ENCODE results near the gene TMEM123. TPM values are rescaled to one million over a fixed set of nuclear protein-coding genes. Genes with fewer than 3 reads are reported as not detected.

TMEM123 gene
- total and polyA plus RNA-seq, 2 of the 4 experiments (the other 2 are of a cell fraction) = 96.9 to 127 TPM

DNA sequence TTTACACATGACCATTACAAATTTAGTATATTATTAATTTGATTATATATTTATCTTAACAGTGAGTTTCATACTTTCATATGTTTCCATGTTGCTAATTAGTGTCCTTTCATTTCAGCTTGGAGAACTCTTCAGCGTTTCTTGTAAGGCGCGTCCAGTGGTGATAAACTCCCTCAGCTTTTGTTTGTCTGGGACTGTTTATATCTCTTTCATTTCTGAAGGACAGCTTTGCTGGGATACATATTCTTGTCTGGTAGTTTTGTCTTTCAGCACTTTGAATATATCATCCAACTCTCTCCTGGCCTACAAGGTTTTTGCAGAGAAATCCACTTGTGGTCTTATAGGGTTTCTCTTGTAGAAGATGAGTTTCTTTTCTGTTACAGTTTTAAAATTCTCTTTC lies 93.2 kb downstream of the TMEM123 start:
- in situ Hi-C loops (cut with MboI; ENCODE audit: low sequenced_read_pairs) (no loop called here), intact Hi-C loops (cut with micrococcal nuclease) (loop anchor here (10.0 kb wide), 1 partner anchor 45 kb away; no protein-coding TSS in a partner anchor), dilution Hi-C loops (cut with HindIII; ENCODE audit: low sequenced_read_pairs, unreplicated experiment) (no loop called here)
- ATAC-seq (ENCODE audit: low read depth) = no peak
- CTCF ChIA-PET = no interaction called here
- Histone ChIP-seq H3K23ac (ENCODE audit: low read depth, low read length) (no peak overlapping the region), H3K14ac (replicated peaks; ENCODE audit: low read depth, low read length) (no peak overlapping the region), H4K91ac (ENCODE audit: insufficient read depth, low read depth, low read length) (no peak overlapping the region), H3K9me1 (ENCODE audit: insufficient read depth, low read length) (peaks cover 9% of the 10 kb centered on the region), H2BK120ac (ENCODE audit: low read depth, low read length) (no peak overlapping the region), H2BK20ac (ENCODE audit: low read depth, low read length) (no peak overlapping the region), H4K20me1 (ENCODE audit: insufficient read depth, low read length) (peaks cover 19% of the 10 kb centered on the region), H3K4ac (ENCODE audit: low read depth, low read length) (no peak overlapping the region), H3K79me1 (ENCODE audit: low read depth in 1 of 2, low read length in 2 of 2) (peaks cover 21 to 32% of the 10 kb centered on the region in 2 experiments), H2AFZ (replicated peaks; ENCODE audit: low read length, poor library complexity) (no peak overlapping the region), H3K4me1 (ENCODE audit: control insufficient read depth, insufficient read depth, low read length) (peaks cover 6% of the 10 kb centered on the region), H3K9ac (ENCODE audit: low read depth, low read length) (no peak overlapping the region), H3K56ac (ENCODE audit: extremely low read depth, insufficient read depth, low read length) (no peak overlapping the region), H3K9me3 (ENCODE audit: control insufficient read depth, insufficient read depth, low read length) (0 out of 2 replicates have a peak, but pooled peaks cover 2% of the 10 kb centered on the region), H2BK15ac (ENCODE audit: low read depth, low read length) (no peak overlapping the region), H3K4me3 (ENCODE audit: insufficient read depth, low read depth, low read length) (no peak overlapping the region), H2AK9ac (replicated peaks; ENCODE audit: low read depth, low read length, poor library complexity) (no peak overlapping the region), H3K18ac (ENCODE audit: low read depth, low read length) (no peak overlapping the region), H3K4me2 (ENCODE audit: low read depth, low read length) (no peak overlapping the region), H2AK5ac (ENCODE audit: low read depth, low read length) (no peak overlapping the region), H4K8ac (ENCODE audit: low read depth in 2 of 2, low read length in 2 of 2) (no peak overlapping the region), H3K27ac (ENCODE audit: insufficient read depth, low read length) (no peak overlapping the region), H2BK5ac (ENCODE audit: low read depth, low read length, poor library complexity, severe bottlenecking) (no peak overlapping the region), H3K36me3 (ENCODE audit: control insufficient read depth, insufficient read depth, low read length) (peaks cover 26% of the 10 kb centered on the region), H3K27me3 (ENCODE audit: control insufficient read depth, insufficient read depth, low read length) (no peaks in the 10 kb centered on the region), H4K5ac (ENCODE audit: low read depth, low read length) (no peak overlapping the region)
- no CpG with 5 or more reads among the region's 3 CpGs for WGBS, 2 experiments (ENCODE audit: extremely low coverage in 2 of 2, insufficient read length in 1 of 2)
- no peak for DNase-seq
- no TSS peak for BruUV-seq (replicated peaks)
- POLR2A ChIA-PET (ENCODE audit: unreplicated experiment) = no interaction called here
- TF ChIP-seq BHLHE40 (IDR thresholded peaks at IDR 0.05; ENCODE audit: low read depth, low read length) (no peak), CHD1 (IDR thresholded peaks at IDR 0.05; ENCODE audit: low read depth, low read length) (no peak)
